ENCODE data around the gene BSPRY. TPM values are rescaled to one million over a fixed set of nuclear protein-coding genes. Genes with fewer than 3 reads are reported as not detected.
A peak's percentile ranks its signal among the peaks of the same experiment; 100 is the strongest.

BSPRY gene
- total and polyA plus RNA-seq, 2 of the 13 experiments (the other 11 are each of a cell fraction or from before 2014, with no cell fraction given): 0.09 to 0.26 TPM

GRCh38 chr9:113401027-113401792 lies 51.9 kb downstream of the BSPRY start, which contains the start of gene ALAD (continued):
- TF ChIP-seq MXI1 (IDR thresholded peaks at IDR 0.05; ENCODE audit: borderline replicate concordance, low read depth, low read length) (peak; percentile 84; the same call in 1 of the 3 replicates), EZH2 (conservative IDR thresholded peaks at IDR 0.05; ENCODE audit: low read depth, low read length) (no peak), ZNF749 (CRISPR knock-in tag; IDR thresholded peaks at IDR 0.05; ENCODE audit: borderline replicate concordance) (no peak), ARID3A (IDR thresholded peaks at IDR 0.05; ENCODE audit: low read depth, low read length) (0 out of 2 replicates have a peak, but pooled peaks have one; percentile 20), ZNF558 (CRISPR knock-in tag; IDR thresholded peaks at IDR 0.05; ENCODE audit: borderline replicate concordance) (0 out of 2 replicates have a peak, but pooled peaks have one; percentile 77), MXD3 (CRISPR knock-in tag; IDR thresholded peaks at IDR 0.05) (peak; percentile 43; the same call in 1 of the 2 replicates), ETV6 (CRISPR knock-in tag; conservative IDR thresholded peaks at IDR 0.05) (no peak), NBN (conservative IDR thresholded peaks at IDR 0.05) (no peak), GLI4 (CRISPR knock-in tag; IDR thresholded peaks at IDR 0.05; ENCODE audit: borderline replicate concordance) (no peak), ZNF761 (CRISPR knock-in tag; conservative IDR thresholded peaks at IDR 0.05) (peak; percentile 70; the same call in 1 of the 2 replicates), ZNF253 (CRISPR knock-in tag; IDR thresholded peaks at IDR 0.05; ENCODE audit: borderline replicate concordance) (no peak), SRY (CRISPR knock-in tag; IDR thresholded peaks at IDR 0.05) (no peak), DNMT1 (CRISPR knock-in tag; IDR thresholded peaks at IDR 0.05) (no peak), ZNF530 (CRISPR knock-in tag; IDR thresholded peaks at IDR 0.05; ENCODE audit: low read depth) (no peak), JDP2 (CRISPR knock-in tag; IDR thresholded peaks at IDR 0.05; ENCODE audit: borderline replicate concordance) (no peak), ZNF468 (CRISPR knock-in tag; IDR thresholded peaks at IDR 0.05) (no peak), BATF2 (CRISPR knock-in tag; IDR thresholded peaks at IDR 0.05) (no peak), RARA (CRISPR knock-in tag; IDR thresholded peaks at IDR 0.05) (peak; percentile 32), SRF (IDR thresholded peaks at IDR 0.05; ENCODE audit: low read depth, low read length) (no peak; the same call in 1 of the 2 replicates), E2F2 (CRISPR knock-in tag; IDR thresholded peaks at IDR 0.05; ENCODE audit: borderline replicate concordance) (no peak), ZNF326 (CRISPR knock-in tag; IDR thresholded peaks at IDR 0.05; ENCODE audit: borderline replicate concordance) (no peak), CHD4 (IDR thresholded peaks at IDR 0.05; ENCODE audit: borderline replicate concordance, low read length) (no peak), TERF1 (CRISPR knock-in tag; IDR thresholded peaks at IDR 0.05) (no peak), NR0B2 (CRISPR knock-in tag; IDR thresholded peaks at IDR 0.05) (peak; percentile 78)
